ENCODE data around the gene ZNF599.

ZNF599 gene

GRCh38 chr19:34712395-34713261 lies 60.4 kb downstream of the ZNF599 start:
- H3K9ac ChIP-seq (ENCODE audit: low read depth, low read length): no peak overlapping the region
- H3K36me3 ChIP-seq (ENCODE audit: insufficient read depth, low read depth, low read length): no peaks in the 10 kb centered on the region
- no peaks in the 10 kb centered on the region for H3K4me1 ChIP-seq (ENCODE audit: insufficient read depth, low read length)
- no peak overlapping the region for H3K27ac ChIP-seq (ENCODE audit: low read length)
- H3K4me3 ChIP-seq (ENCODE audit: low read length): no peak overlapping the region
- peaks cover 70% of the 10 kb centered on the region for H3K9me3 ChIP-seq (ENCODE audit: insufficient read depth, low read depth, low read length)
- H3K27me3 ChIP-seq (ENCODE audit: insufficient read depth, low read length): 0 out of 2 replicates have a peak, but pooled peaks cover 8% of the 10 kb centered on the region

DNA sequence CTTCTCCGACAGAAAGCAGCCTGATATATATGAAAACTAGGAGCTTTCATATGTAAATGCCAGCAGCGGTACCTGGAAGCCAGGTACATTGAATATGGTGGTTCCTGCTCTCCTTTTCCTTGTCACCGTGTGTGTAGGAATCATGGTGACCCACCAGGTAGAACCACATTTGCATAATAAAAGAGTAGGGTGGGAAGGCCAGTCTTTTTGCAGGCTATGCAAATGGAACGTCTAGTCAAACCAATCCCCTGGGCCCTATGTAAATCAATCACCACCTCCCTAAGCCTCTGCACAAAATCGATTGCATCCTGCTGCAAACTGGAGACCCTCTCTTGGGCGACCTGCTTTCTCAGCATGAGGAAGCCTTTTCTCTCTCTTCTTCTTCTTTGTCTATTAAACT lies 61.1 kb downstream of the ZNF599 start:
- no peak overlapping the region; the same call in 1 of the 2 replicates for H3K4me3 ChIP-seq (ENCODE audit: low read length)
- no peak overlapping the region for H3K9ac ChIP-seq (ENCODE audit: low read depth, low read length)
- no peak overlapping the region for H3K27ac ChIP-seq (ENCODE audit: low read length)
- H3K9me3 ChIP-seq (ENCODE audit: insufficient read depth, low read depth, low read length): peaks cover 70% of the 10 kb centered on the region
- H3K27me3 ChIP-seq (ENCODE audit: insufficient read depth, low read length): 0 out of 2 replicates have a peak, but pooled peaks cover 8% of the 10 kb centered on the region
- H3K4me1 ChIP-seq (ENCODE audit: insufficient read depth, low read length): no peaks in the 10 kb centered on the region
- H3K36me3 ChIP-seq (ENCODE audit: insufficient read depth, low read depth, low read length): no peaks in the 10 kb centered on the region
